ENCODE measurements around the gene PAX5.

The PAX5 gene

GRCh38 chr9:36932198-36932597, 101.9 kb downstream of the PAX5 start:
- Histone ChIP-seq H3K4me3 (ENCODE audit: low read depth, low read length) (no peak overlapping the region), H3K27me3 (ENCODE audit: control insufficient read depth, insufficient read depth, low read length) (no peaks in the 10 kb centered on the region), H3K9me3 (ENCODE audit: control insufficient read depth, insufficient read depth, low read length) (no peaks in the 10 kb centered on the region), H3K9ac (ENCODE audit: low read depth, low read length) (no peak overlapping the region), H3K36me3 (ENCODE audit: control insufficient read depth, insufficient read depth, low read length) (no peaks in the 10 kb centered on the region), H3K4me1 (ENCODE audit: control insufficient read depth, insufficient read depth, low read length) (peaks cover 4% of the 10 kb centered on the region)

DNA sequence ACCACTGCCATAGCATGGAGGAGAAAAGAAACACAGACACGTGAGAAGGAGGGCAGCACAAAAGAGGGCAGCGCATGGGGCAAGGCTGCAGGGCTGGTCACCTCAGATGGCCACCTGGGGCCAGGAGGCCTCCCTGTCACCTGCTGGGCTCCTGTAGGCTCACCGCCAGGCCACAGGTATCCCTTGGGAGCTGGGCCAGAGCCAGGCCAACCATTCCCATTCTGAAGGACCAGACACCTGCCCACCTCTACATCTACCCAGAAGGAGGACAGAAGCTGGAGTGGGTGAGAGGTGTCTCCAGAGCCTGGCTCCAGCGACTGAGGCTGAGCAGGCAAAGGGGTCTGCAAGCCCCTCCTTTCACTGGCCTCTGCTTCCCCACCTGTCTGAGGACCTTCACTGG, 103.1 kb downstream of the PAX5 start:
- no peak overlapping the region for H3K9ac ChIP-seq (ENCODE audit: low read depth, low read length)
- no peaks in the 10 kb centered on the region for H3K27me3 ChIP-seq (ENCODE audit: control insufficient read depth, insufficient read depth, low read length)
- H3K36me3 ChIP-seq (ENCODE audit: control insufficient read depth, insufficient read depth, low read length) = no peaks in the 10 kb centered on the region
- no peaks in the 10 kb centered on the region for H3K4me1 ChIP-seq (ENCODE audit: control insufficient read depth, insufficient read depth, low read length)
- H3K9me3 ChIP-seq (ENCODE audit: control insufficient read depth, insufficient read depth, low read length) = no peaks in the 10 kb centered on the region
- no peak overlapping the region for H3K4me3 ChIP-seq (ENCODE audit: low read depth, low read length)

DNA sequence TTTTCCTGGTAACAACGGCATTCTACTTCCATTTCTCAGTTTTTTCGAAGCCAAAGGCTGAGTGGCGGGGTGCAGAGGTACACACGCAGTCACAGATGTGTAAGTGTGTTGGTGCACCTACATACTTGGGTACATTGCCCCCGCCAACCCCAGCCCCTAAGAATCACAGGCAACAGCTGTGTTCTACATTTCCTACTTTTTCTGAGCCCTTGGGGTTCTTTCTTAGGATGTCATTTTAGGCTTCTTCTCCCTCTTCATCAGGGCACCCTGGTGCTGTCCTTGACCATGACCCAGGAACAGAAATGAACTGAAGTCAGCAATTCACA, 104.8 kb downstream of the PAX5 start:
- H3K36me3 ChIP-seq (ENCODE audit: control insufficient read depth, insufficient read depth, low read length) = no peaks in the 10 kb centered on the region
- H3K9me3 ChIP-seq (ENCODE audit: control insufficient read depth, insufficient read depth, low read length) = no peaks in the 10 kb centered on the region
- no peak overlapping the region for H3K4me3 ChIP-seq (ENCODE audit: low read depth, low read length)
- no peak overlapping the region for H3K9ac ChIP-seq (ENCODE audit: low read depth, low read length)
- no peaks in the 10 kb centered on the region for H3K27me3 ChIP-seq (ENCODE audit: control insufficient read depth, insufficient read depth, low read length)
- no peaks in the 10 kb centered on the region for H3K4me1 ChIP-seq (ENCODE audit: control insufficient read depth, insufficient read depth, low read length)

DNA sequence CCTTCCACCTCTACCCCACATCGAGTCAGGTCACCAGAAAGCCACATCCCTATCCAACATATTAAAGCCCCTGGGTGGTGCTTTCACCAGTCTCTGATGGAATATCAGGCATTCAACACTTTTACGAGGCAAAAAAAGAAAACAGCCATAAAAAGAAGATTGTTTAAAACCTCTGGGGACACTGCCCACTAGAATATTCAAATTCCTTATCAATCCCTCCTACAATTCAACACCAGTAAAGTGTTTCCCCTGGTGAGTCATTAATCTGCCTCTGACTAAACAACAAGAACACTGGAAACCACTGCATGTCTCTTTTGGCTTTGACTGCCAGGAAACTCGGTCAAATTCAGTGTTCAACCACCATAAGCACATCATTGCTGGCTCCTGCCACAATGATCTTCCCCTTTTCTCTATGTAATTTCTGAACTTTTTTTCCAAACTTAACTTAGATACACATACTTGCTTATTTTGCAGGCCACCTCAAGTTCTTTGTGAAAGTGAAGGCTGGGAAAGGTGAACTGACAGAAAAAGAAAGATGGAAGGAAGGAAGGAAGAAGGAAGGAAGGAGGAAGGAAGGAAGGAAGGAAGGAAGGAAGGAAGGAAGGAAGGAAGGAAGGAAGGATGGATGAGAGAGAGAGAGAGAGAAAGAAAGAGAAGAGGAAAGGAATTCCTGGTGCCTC, 105.3 kb downstream of the PAX5 start:
- no peak overlapping the region for H3K4me3 ChIP-seq (ENCODE audit: low read depth, low read length)
- H3K4me1 ChIP-seq (ENCODE audit: control insufficient read depth, insufficient read depth, low read length) = no peaks in the 10 kb centered on the region
- H3K9me3 ChIP-seq (ENCODE audit: control insufficient read depth, insufficient read depth, low read length) = no peaks in the 10 kb centered on the region
- H3K27me3 ChIP-seq (ENCODE audit: control insufficient read depth, insufficient read depth, low read length) = no peaks in the 10 kb centered on the region
- H3K36me3 ChIP-seq (ENCODE audit: control insufficient read depth, insufficient read depth, low read length) = no peaks in the 10 kb centered on the region
- no peak overlapping the region for H3K9ac ChIP-seq (ENCODE audit: low read depth, low read length)

- no peaks in the 10 kb centered on the region for H3K27me3 ChIP-seq (ENCODE audit: control insufficient read depth, insufficient read depth, low read length)
- H3K4me3 ChIP-seq (ENCODE audit: low read depth, low read length) = no peak overlapping the region
- no peaks in the 10 kb centered on the region for H3K9me3 ChIP-seq (ENCODE audit: control insufficient read depth, insufficient read depth, low read length)
- H3K9ac ChIP-seq (ENCODE audit: low read depth, low read length) = no peak overlapping the region
- H3K36me3 ChIP-seq (ENCODE audit: control insufficient read depth, insufficient read depth, low read length) = no peaks in the 10 kb centered on the region
- H3K4me1 ChIP-seq (ENCODE audit: control insufficient read depth, insufficient read depth, low read length) = no peaks in the 10 kb centered on the region
Observed at GRCh38 chr9:36928210-36928609, 105.9 kb downstream of the PAX5 start.

- no peaks in the 10 kb centered on the region for H3K36me3 ChIP-seq (ENCODE audit: control insufficient read depth, insufficient read depth, low read length)
- H3K9me3 ChIP-seq (ENCODE audit: control insufficient read depth, insufficient read depth, low read length) = no peaks in the 10 kb centered on the region
- no peak overlapping the region for H3K4me3 ChIP-seq (ENCODE audit: low read depth, low read length)
- no peak overlapping the region for H3K9ac ChIP-seq (ENCODE audit: low read depth, low read length)
- H3K27me3 ChIP-seq (ENCODE audit: control insufficient read depth, insufficient read depth, low read length) = no peaks in the 10 kb centered on the region
- H3K4me1 ChIP-seq (ENCODE audit: control insufficient read depth, insufficient read depth, low read length) = no peaks in the 10 kb centered on the region
Observed at GRCh38 chr9:36924757-36925432, 109.2 kb downstream of the PAX5 start.

DNA sequence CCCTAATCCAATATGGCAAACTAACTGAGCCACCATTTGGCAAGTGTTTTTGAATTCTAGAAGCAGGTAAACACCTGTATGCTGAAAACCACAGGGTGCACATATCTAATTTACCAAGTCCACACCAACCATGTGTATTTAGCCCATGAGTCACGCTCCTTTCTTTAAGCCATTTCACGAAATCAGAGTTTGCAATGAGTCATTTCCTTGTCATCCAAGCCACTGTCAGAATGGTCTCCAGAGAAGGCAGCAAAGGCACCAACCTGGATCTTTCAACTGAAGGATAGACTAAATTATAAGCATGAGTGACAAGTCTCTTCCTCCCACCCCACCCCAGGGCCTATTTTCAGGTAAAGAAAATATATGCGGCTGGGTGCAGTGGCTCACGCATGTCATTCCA, 110.0 kb downstream of the PAX5 start:
- H3K27me3 ChIP-seq (ENCODE audit: control insufficient read depth, insufficient read depth, low read length) = no peaks in the 10 kb centered on the region
- H3K9ac ChIP-seq (ENCODE audit: low read depth, low read length) = no peak overlapping the region
- H3K36me3 ChIP-seq (ENCODE audit: control insufficient read depth, insufficient read depth, low read length) = no peaks in the 10 kb centered on the region
- H3K4me1 ChIP-seq (ENCODE audit: control insufficient read depth, insufficient read depth, low read length) = no peaks in the 10 kb centered on the region
- no peak overlapping the region for H3K4me3 ChIP-seq (ENCODE audit: low read depth, low read length)
- H3K9me3 ChIP-seq (ENCODE audit: control insufficient read depth, insufficient read depth, low read length) = no peaks in the 10 kb centered on the region

GRCh38 chr9:36923025-36923625, 110.9 kb downstream of the PAX5 start:
- H3K9ac ChIP-seq (ENCODE audit: low read depth, low read length) = no peak overlapping the region
- H3K4me3 ChIP-seq (ENCODE audit: low read depth, low read length) = no peak overlapping the region
- no peaks in the 10 kb centered on the region for H3K36me3 ChIP-seq (ENCODE audit: control insufficient read depth, insufficient read depth, low read length)
- H3K9me3 ChIP-seq (ENCODE audit: control insufficient read depth, insufficient read depth, low read length) = no peaks in the 10 kb centered on the region
- H3K27me3 ChIP-seq (ENCODE audit: control insufficient read depth, insufficient read depth, low read length) = no peaks in the 10 kb centered on the region
- no peaks in the 10 kb centered on the region for H3K4me1 ChIP-seq (ENCODE audit: control insufficient read depth, insufficient read depth, low read length)

- no peaks in the 10 kb centered on the region for H3K27me3 ChIP-seq (ENCODE audit: control insufficient read depth, insufficient read depth, low read length)
- no peak overlapping the region for H3K9ac ChIP-seq (ENCODE audit: low read depth, low read length)
- H3K36me3 ChIP-seq (ENCODE audit: control insufficient read depth, insufficient read depth, low read length) = no peaks in the 10 kb centered on the region
- no peak overlapping the region for H3K4me3 ChIP-seq (ENCODE audit: low read depth, low read length)
- no peaks in the 10 kb centered on the region for H3K4me1 ChIP-seq (ENCODE audit: control insufficient read depth, insufficient read depth, low read length)
- H3K9me3 ChIP-seq (ENCODE audit: control insufficient read depth, insufficient read depth, low read length) = no peaks in the 10 kb centered on the region
Observed at GRCh38 chr9:36922548-36922947, 111.5 kb downstream of the PAX5 start.

GRCh38 chr9:36914212-36914577, 119.9 kb downstream of the PAX5 start:
- no peaks in the 10 kb centered on the region for H3K9me3 ChIP-seq (ENCODE audit: control insufficient read depth, insufficient read depth, low read length)
- no peak overlapping the region for H3K9ac ChIP-seq (ENCODE audit: low read depth, low read length)
- no peak overlapping the region for H3K4me3 ChIP-seq (ENCODE audit: low read depth, low read length)
- no peaks in the 10 kb centered on the region for H3K36me3 ChIP-seq (ENCODE audit: control insufficient read depth, insufficient read depth, low read length)
- peaks cover 2% of the 10 kb centered on the region for H3K4me1 ChIP-seq (ENCODE audit: control insufficient read depth, insufficient read depth, low read length)
- no peaks in the 10 kb centered on the region for H3K27me3 ChIP-seq (ENCODE audit: control insufficient read depth, insufficient read depth, low read length)

DNA sequence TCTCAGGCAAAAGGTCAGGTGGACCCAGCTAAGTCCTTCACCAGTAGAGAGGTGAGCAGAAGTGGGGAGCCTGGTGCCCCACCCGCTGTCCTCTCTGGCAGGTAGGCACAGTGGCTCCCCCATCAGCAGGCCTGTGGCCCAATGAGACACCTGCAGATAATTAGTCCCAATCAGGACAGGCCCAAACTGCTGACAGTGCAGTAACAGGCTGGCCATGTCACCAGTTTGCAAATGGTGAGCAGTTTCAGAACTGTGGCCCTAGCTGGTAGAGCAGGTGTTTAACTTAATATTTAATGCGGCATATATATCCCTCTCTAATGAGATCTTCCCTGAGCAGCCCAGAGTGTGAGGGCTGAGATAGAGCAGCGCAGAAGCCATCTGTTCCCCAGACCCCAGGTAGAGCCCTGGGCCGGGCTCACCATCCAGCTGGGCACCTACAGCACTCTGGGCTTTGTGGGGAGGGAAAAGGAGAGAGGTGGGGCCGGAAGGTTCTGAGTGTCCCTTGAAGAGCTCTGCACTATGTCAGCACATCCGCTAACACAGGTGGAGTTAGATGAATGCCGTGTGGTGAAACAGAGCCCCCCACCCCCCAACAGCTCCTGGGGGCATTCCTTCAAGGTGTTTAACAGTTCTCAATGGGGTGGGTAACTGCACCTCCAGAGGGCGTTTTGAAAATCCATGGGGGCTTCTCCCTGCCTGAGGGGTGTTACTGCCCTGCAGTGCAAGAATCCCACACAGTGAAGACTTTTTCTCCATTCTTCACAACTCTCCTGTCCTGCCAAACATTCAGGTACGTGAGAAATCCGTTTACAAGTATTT, 120.5 kb downstream of the PAX5 start:
- no peak overlapping the region for H3K9ac ChIP-seq (ENCODE audit: low read depth, low read length)
- H3K4me1 ChIP-seq (ENCODE audit: control insufficient read depth, insufficient read depth, low read length) = peaks cover 4% of the 10 kb centered on the region
- no peaks in the 10 kb centered on the region for H3K36me3 ChIP-seq (ENCODE audit: control insufficient read depth, insufficient read depth, low read length)
- no peaks in the 10 kb centered on the region for H3K9me3 ChIP-seq (ENCODE audit: control insufficient read depth, insufficient read depth, low read length)
- no peaks in the 10 kb centered on the region for H3K27me3 ChIP-seq (ENCODE audit: control insufficient read depth, insufficient read depth, low read length)
- no peak overlapping the region for H3K4me3 ChIP-seq (ENCODE audit: low read depth, low read length)
